H9 (cell line): ENCODE measurements around the gene YWHAQ. TPM values are rescaled to one million over a fixed set of nuclear protein-coding genes. Genes with fewer than 3 reads are reported as not detected.

Experiments
- DNase-seq: peaks from one replicate; pipeline ENCODE4 v3.0.0-alpha.2; 2017
- H2AFZ ChIP-seq: one replicate; pipeline ENCODE4 v1.6.1; 2013; ENCODE audit warnings: mild to moderate bottlenecking, low read length, control low read depth, moderate library complexity
- H2AK5ac ChIP-seq: 2 replicates; pipeline ENCODE4 v1.6.1; 2013; ENCODE audit warnings: low read length, control low read depth, mixed read lengths; ENCODE audit not compliant: insufficient read length
- H2BK120ac ChIP-seq: one replicate; pipeline ENCODE4 v1.6.1; 2013; ENCODE audit warnings: low read depth, mild to moderate bottlenecking, low read length, control low read depth, inconsistent platforms; ENCODE audit not compliant: poor library complexity, severe bottlenecking
- H2BK12ac ChIP-seq: 2 replicates; pipeline ENCODE4 v1.6.1; 2013; ENCODE audit warnings: low read length, control low read depth, mixed read lengths, low read depth; ENCODE audit not compliant: insufficient read length
- H2BK15ac ChIP-seq: 2 replicates; pipeline ENCODE4 v1.6.1; 2013; ENCODE audit warnings: low read depth, low read length, control low read depth
- H2BK20ac ChIP-seq: one replicate; pipeline ENCODE4 v1.6.1; 2013; ENCODE audit warnings: low read depth, mild to moderate bottlenecking, low read length, control low read depth, inconsistent platforms; ENCODE audit not compliant: poor library complexity, severe bottlenecking
- H2BK5ac ChIP-seq: 2 replicates; pipeline ENCODE4 v1.6.1; 2013; ENCODE audit warnings: low read length, control low read depth, mixed read lengths; ENCODE audit not compliant: insufficient read length
- H3K14ac ChIP-seq: 2 replicates; pipeline ENCODE4 v1.6.1; 2013; ENCODE audit warnings: low read length, control low read depth; ENCODE audit not compliant: insufficient read depth
- H3K18ac ChIP-seq: 2 replicates; pipeline ENCODE4 v1.6.1; 2013; ENCODE audit warnings: low read depth, mild to moderate bottlenecking, mixed read lengths, low read length, control low read depth; ENCODE audit not compliant: insufficient read length
- H3K23ac ChIP-seq: 2 replicates; pipeline ENCODE4 v1.6.1; 2013; ENCODE audit warnings: low read length, control low read depth, mixed read lengths, low read depth; ENCODE audit not compliant: insufficient read length
- H3K23me2 ChIP-seq: 2 replicates; pipeline ENCODE4 v1.6.1; 2013; ENCODE audit warnings: low read depth, mild to moderate bottlenecking, mixed read lengths, low read length, control low read depth; ENCODE audit not compliant: insufficient read length, poor library complexity, severe bottlenecking
- H3K27ac ChIP-seq: 2 replicates; pipeline ENCODE4 v1.5.1; 2013; ENCODE audit warnings: low read length, control low read depth, mixed read lengths, low read depth; ENCODE audit not compliant: insufficient read length
- H3K27me3 ChIP-seq: 2 replicates; pipeline ENCODE4 v1.6.1; 2013; ENCODE audit warnings: low read length, control low read depth, inconsistent platforms; ENCODE audit not compliant: insufficient read depth
- H3K4ac ChIP-seq: 2 replicates; pipeline ENCODE4 v1.6.1; 2013; ENCODE audit warnings: low read depth, mild to moderate bottlenecking, control low read depth, inconsistent platforms, low read length, moderate library complexity
- H3K4me1 ChIP-seq: 2 replicates; pipeline ENCODE4 v1.6.1; 2013; ENCODE audit warnings: low read length, control low read depth, inconsistent platforms; ENCODE audit not compliant: insufficient read depth
- H3K4me2 ChIP-seq: 2 replicates; pipeline ENCODE4 v1.6.1; 2013; ENCODE audit warnings: low read length, control low read depth, mixed read lengths; ENCODE audit not compliant: insufficient read length, insufficient read depth
- H3K56ac ChIP-seq: 2 replicates; pipeline ENCODE4 v1.6.1; 2013; ENCODE audit warnings: low read depth, mild to moderate bottlenecking, mixed read lengths, low read length, control low read depth; ENCODE audit not compliant: insufficient read length
- H3K79me1 ChIP-seq: 2 replicates; pipeline ENCODE4 v1.6.1; 2013; ENCODE audit warnings: low read depth, mild to moderate bottlenecking, moderate library complexity, low read length, control low read depth, inconsistent platforms; ENCODE audit not compliant: insufficient read depth, poor library complexity, severe bottlenecking
- H3K79me2 ChIP-seq: 2 replicates; pipeline ENCODE4 v1.6.1; 2013; ENCODE audit warnings: low read length, control low read depth, inconsistent platforms; ENCODE audit not compliant: insufficient read depth
- H3K9ac ChIP-seq: 2 replicates; pipeline ENCODE4 v1.6.1; 2013; ENCODE audit warnings: low read length, control low read depth, mixed read lengths; ENCODE audit not compliant: insufficient read length; ENCODE audit errors: extremely low read depth
- H3K9me3 ChIP-seq: one replicate; pipeline ENCODE4 v1.6.1; 2013; ENCODE audit warnings: low read depth, low read length, inconsistent platforms; ENCODE audit not compliant: control insufficient read depth
- H3T11ph ChIP-seq: one replicate; pipeline ENCODE4 v1.6.1; 2013; ENCODE audit warnings: mild to moderate bottlenecking, low read length, control low read depth, inconsistent platforms
- H4K20me1 ChIP-seq: one replicate; pipeline ENCODE4 v1.6.1; 2013; ENCODE audit not compliant: control insufficient read depth, insufficient read length, insufficient read depth
- H4K5ac ChIP-seq: 2 replicates; pipeline ENCODE4 v1.6.1; 2013; ENCODE audit warnings: low read depth, mild to moderate bottlenecking, mixed read lengths, low read length, control low read depth; ENCODE audit not compliant: insufficient read length
- H4K8ac ChIP-seq: replicated peaks from 2 replicates; pipeline ENCODE4 v1.6.1; 2013; ENCODE audit warnings: low read length, control low read depth, mixed read lengths, low read depth; ENCODE audit not compliant: insufficient read length
- H4K91ac ChIP-seq: 2 replicates; pipeline ENCODE4 v1.6.1; 2013; ENCODE audit warnings: low read depth, mild to moderate bottlenecking, moderate library complexity, mixed read lengths, low read length, control low read depth; ENCODE audit not compliant: insufficient read length
- H3K27ac Mint-ChIP-seq, 3 experiments: 2 replicates in 2 of 3; 3 replicates in 1 of 3; pipeline ENCODE4 v1.8.0; 2020 to 2021; ENCODE audit warnings: mixed read lengths in 3 of 3, mild to moderate bottlenecking in 1 of 3, moderate library complexity in 1 of 3
- H3K27me3 Mint-ChIP-seq: 2 replicates; pipeline ENCODE4 v1.8.0; 2021; ENCODE audit warnings: low read depth, mild to moderate bottlenecking, moderate library complexity, mixed read lengths
- H3K36me3 Mint-ChIP-seq, 3 experiments: 2 replicates in 2 of 3; 3 replicates in 1 of 3; pipeline ENCODE4 v1.8.0; 2020 to 2021; ENCODE audit warnings: low read depth in 3 of 3, mixed read lengths in 3 of 3; ENCODE audit not compliant: insufficient read depth in 1 of 3
- H3K4me1 Mint-ChIP-seq, 2 experiments: 2 replicates each; pipeline ENCODE4 v1.8.0; 2020; ENCODE audit warnings: mixed read lengths in 2 of 2
- H3K4me3 Mint-ChIP-seq, 2 experiments: 2 replicates in 1 of 2; 3 replicates in 1 of 2; pipeline ENCODE4 v1.8.0; 2020 to 2021; ENCODE audit warnings: mild to moderate bottlenecking in 2 of 2, mixed read lengths in 2 of 2, moderate library complexity in 1 of 2
- H3K9me3 Mint-ChIP-seq, 2 experiments: 2 replicates in 1 of 2; 3 replicates in 1 of 2; pipeline ENCODE4 v1.8.0; 2020; ENCODE audit warnings: mild to moderate bottlenecking in 2 of 2, mixed read lengths in 2 of 2, moderate library complexity in 1 of 2
- WGBS: extraction: QIAGEN DNeasy Blood & Tissue Kit; methylation state at CpG from one replicate; pipeline ENCODE4 v1.1.7; 2013; ENCODE audit warnings: missing lambda C conversion rate, low lambda C conversion rate, mixed read lengths; ENCODE audit not compliant: insufficient read length; ENCODE audit errors: extremely low coverage; 5-methylcytosine and 5-hydroxymethylcytosine counted together
- total RNA-seq: library from RNA; stranded (reverse); gene quantifications from 2 replicates; pipeline ENCODE4 v1.2.1, GENCODE V29; 2021
- TF ChIP-seq, protein P1 (sequence below): fragments of 200-600 bp; sonication (generic); conservative IDR thresholded peaks from 3 replicates; pipeline ENCODE4 v1.8.0; 2021; ENCODE audit warnings: antibody characterized with exemption, mild to moderate bottlenecking

YWHAQ gene
- total RNA-seq, 1 experiment from 2014 or later, result 374 TPM

DNA sequence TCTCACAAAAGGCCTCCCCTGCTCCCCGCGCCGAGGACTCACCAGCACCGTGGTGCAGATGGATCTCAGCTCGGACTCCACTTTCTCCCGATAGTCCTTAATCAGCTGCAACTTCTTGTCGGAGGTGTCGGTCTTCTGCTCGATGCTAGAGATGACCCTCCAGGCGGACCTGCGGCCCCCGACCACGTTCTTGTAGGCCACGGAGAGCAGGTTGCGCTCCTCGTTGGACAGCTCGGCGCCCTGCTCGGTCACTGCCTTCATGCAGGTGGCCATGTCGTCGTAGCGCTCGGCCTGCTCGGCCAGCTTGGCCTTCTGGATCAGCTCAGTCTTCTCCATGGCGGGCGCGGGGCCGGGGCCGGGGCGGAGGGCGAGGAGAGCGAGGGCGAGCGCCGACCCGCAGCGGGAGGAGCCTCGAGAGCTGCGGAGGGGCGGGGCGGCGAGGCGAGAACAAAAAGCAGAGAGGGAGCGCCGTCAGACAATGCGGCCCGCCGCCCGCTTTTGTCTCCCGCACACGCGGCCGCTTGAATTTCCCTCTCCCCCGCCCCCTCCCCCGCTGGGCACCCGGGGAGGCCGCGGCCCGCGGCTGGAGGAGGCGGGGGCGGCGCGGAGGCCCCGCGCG lies 571 bp downstream of the YWHAQ start:
- peak overlapping the region; percentile 100 for H3K9ac ChIP-seq
- peak overlapping the region; percentile 86; the same call in 1 of the 2 replicates for H3K4ac ChIP-seq
- Mint-ChIP-seq H3K36me3 (peaks cover 28 to 48% (median 45%) of the 10 kb centered on the region in 3 experiments), H3K27me3 (peaks cover 36% of the 10 kb centered on the region), H3K27ac (peak overlapping the region; percentile 99), H3K4me3 (peak overlapping the region; percentile 98 to 99), H3K9me3 (peaks cover 0 to 2% of the 10 kb centered on the region in 2 experiments; a peak in 1 of 5 replicates), H3K4me1 (peaks cover 47 to 49% of the 10 kb centered on the region in 2 experiments)
- peak overlapping the region; percentile 24 for H2BK120ac ChIP-seq
- H2BK12ac ChIP-seq, result peak overlapping the region; percentile 8
- H3K79me1 ChIP-seq, result no peaks in the 10 kb centered on the region
- H3K9me3 ChIP-seq, result no peaks in the 10 kb centered on the region
- peaks cover 18% of the 10 kb centered on the region for H3K23me2 ChIP-seq
- no peak overlapping the region for H3T11ph ChIP-seq
- H2AK5ac ChIP-seq, result no peak overlapping the region
- H2BK5ac ChIP-seq, result peak overlapping the region; percentile 20
- peak; percentile 81 for DNase-seq
- H2BK15ac ChIP-seq, result no peak overlapping the region
- peak overlapping the region; percentile 91 for H3K27ac ChIP-seq
- no peak overlapping the region for H4K8ac ChIP-seq
- no peaks in the 10 kb centered on the region for H4K20me1 ChIP-seq
- H3K4me2 ChIP-seq, result peak overlapping the region; percentile 96
- peak overlapping the region; percentile 97 for H4K5ac ChIP-seq
- H3K14ac ChIP-seq, result peak overlapping the region; percentile 100
- no peaks in the 10 kb centered on the region for H3K4me1 ChIP-seq
- no peak overlapping the region for H2AFZ ChIP-seq
- no peak overlapping the region for H3K56ac ChIP-seq
- peaks cover 40% of the 10 kb centered on the region; the same call in 1 of the 2 replicates for H3K79me2 ChIP-seq
- peak overlapping the region; percentile 95 for H4K91ac ChIP-seq
- no peak overlapping the region for H3K23ac ChIP-seq
- TF ChIP-seq, protein P1, sequence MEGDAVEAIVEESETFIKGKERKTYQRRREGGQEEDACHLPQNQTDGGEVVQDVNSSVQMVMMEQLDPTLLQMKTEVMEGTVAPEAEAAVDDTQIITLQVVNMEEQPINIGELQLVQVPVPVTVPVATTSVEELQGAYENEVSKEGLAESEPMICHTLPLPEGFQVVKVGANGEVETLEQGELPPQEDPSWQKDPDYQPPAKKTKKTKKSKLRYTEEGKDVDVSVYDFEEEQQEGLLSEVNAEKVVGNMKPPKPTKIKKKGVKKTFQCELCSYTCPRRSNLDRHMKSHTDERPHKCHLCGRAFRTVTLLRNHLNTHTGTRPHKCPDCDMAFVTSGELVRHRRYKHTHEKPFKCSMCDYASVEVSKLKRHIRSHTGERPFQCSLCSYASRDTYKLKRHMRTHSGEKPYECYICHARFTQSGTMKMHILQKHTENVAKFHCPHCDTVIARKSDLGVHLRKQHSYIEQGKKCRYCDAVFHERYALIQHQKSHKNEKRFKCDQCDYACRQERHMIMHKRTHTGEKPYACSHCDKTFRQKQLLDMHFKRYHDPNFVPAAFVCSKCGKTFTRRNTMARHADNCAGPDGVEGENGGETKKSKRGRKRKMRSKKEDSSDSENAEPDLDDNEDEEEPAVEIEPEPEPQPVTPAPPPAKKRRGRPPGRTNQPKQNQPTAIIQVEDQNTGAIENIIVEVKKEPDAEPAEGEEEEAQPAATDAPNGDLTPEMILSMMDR, result no peak
- H3K18ac ChIP-seq, result peak overlapping the region; percentile 99
- H2BK20ac ChIP-seq, result no peak overlapping the region
- no CpG with 5 or more reads among the region's 67 CpGs for WGBS
- H3K27me3 ChIP-seq, result no peaks in the 10 kb centered on the region; the same call in 1 of the 2 replicates
